Measurements from ENCODE around the gene PLAA.

Gene PLAA

DNA sequence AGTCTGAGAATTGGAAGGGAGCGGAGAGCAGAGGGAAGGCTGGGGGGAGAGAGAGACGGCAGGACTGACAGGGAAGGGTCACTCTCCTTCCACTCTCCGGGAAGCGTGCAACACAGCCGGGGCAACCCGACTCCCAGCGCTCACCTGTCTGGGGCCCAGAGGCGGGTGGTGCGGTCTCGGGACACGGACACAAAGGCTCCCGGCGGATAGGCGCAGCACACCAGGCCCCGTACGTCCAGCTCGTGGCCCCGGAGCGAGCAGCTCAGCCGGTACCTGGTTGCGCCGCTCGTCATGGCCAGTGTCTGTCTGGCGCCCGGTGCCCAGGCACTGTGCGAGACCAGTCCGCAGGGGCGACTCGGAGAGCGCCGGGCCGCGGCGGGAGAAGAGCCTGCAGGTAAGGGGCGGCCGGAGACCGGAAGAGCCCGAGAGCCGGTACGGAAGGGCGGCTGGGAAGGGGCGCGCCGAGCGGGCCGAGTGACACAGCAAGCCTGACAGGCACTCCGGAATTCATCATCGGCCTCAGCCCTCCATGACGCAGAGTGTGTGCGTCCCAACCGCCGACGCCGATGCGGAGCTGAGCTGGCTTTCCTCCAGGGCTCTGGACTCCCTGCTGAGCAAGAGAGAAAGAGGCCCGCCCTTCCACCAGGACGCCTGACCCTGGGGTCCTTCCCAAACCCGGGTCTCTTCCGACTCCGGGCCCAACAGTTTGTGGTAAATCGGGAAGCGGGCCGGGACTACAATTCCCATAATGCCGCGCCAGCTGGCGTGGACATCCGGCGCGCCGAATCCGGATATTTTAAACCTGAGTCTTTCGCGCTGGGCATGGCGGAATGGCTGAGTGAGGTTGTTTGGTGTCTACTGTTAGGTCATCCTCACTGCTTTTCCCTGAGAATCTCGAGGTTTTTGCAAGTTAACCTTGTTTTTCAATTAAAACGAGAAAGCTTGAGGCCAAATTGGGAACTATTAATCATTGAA lies at the start of gene PLAA:
Gene PLAA (minus strand): TSS at position 490 of the 975 bp plus-strand sequence. CDS start 197 bp downstream, at position 293.
- peak; percentile 58 for DNase-seq (ENCODE audit: low read depth)

- DNase-seq (ENCODE audit: low read depth), result no peak
Measured at GRCh38 chr9:26995810-26996209, 48.8 kb upstream of the PLAA start.

- DNase-seq (ENCODE audit: low read depth), result no peak
Measured at GRCh38 chr9:26983340-26983739, 36.3 kb upstream of the PLAA start.

- DNase-seq (ENCODE audit: low read depth), result no peak
Measured at GRCh38 chr9:26975728-26976707, 29.0 kb upstream of the PLAA start.

- DNase-seq (ENCODE audit: low read depth), result no peak
Measured at GRCh38 chr9:26974927-26975326, 27.9 kb upstream of the PLAA start.

DNA sequence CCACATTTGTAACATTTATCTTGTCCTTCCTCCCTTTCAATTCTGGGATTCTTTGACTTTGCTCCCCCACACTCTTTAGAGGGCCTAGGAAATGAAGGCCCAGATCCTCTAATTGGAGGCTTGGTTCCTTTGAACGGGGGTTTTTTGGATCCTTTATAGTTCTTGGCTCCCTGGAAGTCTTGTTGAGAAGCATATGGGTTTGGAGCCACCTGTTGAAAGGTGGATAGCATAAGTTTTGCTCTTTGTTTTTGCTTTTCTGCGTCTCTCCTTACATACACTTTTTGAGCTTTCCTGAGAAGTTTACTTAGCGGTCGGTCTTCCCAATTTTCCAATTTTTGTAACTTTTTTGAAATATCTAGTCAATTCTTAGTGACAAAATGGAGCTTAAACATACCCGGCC lies 26.9 kb upstream of the PLAA start:
- DNase-seq (ENCODE audit: low read depth), result no peak

- no peak for DNase-seq (ENCODE audit: low read depth)
Measured at GRCh38 chr9:26971721-26972120, 24.7 kb upstream of the PLAA start.

GRCh38 chr9:26956860-26957233 lies 9.8 kb upstream of the PLAA start:
- no peak for DNase-seq (ENCODE audit: low read depth)

DNA sequence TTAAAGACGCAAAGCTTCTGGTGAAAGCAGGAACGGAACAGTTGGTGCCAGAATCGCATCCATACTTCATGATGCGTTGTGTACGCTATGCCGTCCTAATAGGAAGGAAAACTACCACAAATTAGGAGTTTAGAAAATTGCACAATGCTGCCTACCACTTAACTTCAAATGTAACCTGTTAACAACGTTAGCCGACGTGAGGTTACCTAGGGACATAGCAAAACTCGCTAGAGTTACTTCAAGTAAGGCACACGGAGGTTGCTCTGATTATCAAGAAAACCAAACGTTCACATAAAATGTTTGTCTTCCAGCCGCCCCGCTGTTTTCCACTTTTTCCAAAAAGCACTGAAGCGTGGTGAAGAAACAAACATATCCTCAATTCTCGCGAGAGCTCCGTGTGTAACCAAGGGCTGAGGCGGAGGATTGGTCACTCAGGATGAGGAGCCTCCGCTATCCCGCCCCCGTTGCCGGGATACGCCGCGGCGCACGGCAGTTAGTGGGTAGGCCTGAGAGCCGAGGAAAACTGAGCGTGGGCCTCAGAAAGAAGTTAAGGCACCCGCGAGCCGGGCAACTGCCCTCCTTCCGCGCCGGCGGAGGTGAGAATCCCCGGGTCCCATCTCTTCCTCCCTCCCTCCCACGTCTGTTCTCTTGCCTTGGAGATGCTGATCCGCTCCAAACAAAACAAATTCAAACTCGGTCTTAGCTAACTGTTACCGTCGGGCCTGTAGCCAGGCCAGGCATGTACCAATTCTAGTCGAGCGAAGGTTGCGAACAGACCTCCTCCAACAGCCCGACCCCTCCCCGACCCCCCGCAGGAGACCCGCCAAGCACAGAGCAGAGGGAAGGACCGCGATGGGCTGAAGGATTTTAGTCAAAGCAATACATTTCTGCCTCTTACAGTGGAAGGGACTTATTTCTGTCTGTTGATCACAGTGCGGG lies 9.1 kb upstream of the PLAA start, which contains the start of gene IFT74:
Gene IFT74 (plus strand): TSS at position 492 of the 939 bp plus-strand sequence. CDS start 5,556 bp downstream, outside the sequence.
- DNase-seq (ENCODE audit: low read depth), result peak; percentile 75

- no peak for DNase-seq (ENCODE audit: low read depth)
Measured at GRCh38 chr9:26955222-26955903, 8.3 kb upstream of the PLAA start.

DNA sequence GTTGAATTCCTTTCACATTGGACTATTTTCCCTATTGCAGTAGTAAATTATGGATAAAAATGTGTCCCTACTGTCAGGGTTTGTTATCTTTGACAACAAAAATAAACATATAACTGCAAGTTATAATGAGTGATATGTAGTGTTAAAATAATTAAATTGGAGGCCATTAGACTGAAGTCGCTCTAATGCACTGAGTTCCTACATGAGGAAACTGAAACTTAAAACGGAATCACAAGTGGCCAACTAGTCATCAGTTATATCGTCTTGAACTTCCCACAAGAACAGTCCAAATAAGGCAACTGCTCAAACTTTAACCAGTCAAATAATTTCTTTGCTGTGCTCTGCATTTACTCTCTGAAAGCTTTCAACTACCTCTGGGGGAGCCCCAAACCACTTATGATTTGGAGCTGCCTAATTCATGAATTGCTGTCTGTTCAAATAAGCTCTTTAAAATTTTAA lies 7.0 kb upstream of the PLAA start:
- no peak for DNase-seq (ENCODE audit: low read depth)

- DNase-seq (ENCODE audit: low read depth), result no peak
Measured at GRCh38 chr9:26951794-26952193, 4.8 kb upstream of the PLAA start.

DNA sequence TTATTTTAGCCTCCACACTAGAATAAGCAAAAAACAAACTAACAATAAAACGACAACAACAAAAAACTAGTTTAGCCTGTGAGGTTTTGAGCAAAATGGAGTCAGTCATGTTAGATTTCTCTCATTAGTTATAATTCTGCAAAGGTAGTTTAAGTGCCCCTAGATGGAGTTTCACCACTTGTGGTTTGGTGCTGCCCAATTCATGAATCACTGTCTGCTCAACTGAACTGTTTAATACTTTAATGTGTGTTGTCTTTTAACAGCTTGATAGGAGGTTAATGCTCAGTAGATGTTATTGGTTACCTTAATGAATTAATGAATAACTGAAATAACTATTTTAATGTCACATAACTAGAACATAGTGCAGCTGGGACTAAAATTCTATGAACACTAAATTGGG lies 3.5 kb upstream of the PLAA start:
- no peak for DNase-seq (ENCODE audit: low read depth)

- no peak for DNase-seq (ENCODE audit: low read depth)
Measured at GRCh38 chr9:26949637-26950069, 2.6 kb upstream of the PLAA start.

GRCh38 chr9:26947736-26948135 lies 694 bp upstream of the PLAA start:
- no peak for DNase-seq (ENCODE audit: low read depth)

- no peak for DNase-seq (ENCODE audit: low read depth)
Measured at GRCh38 chr9:26945591-26945990, 1.5 kb downstream of the PLAA start.

GRCh38 chr9:26940779-26941178 lies 6.3 kb downstream of the PLAA start:
- DNase-seq (ENCODE audit: low read depth), result no peak

- DNase-seq (ENCODE audit: low read depth), result no peak
Measured at GRCh38 chr9:26939955-26940711, 6.9 kb downstream of the PLAA start.

- no peak for DNase-seq (ENCODE audit: low read depth)
Measured at GRCh38 chr9:26937816-26938371, 9.1 kb downstream of the PLAA start.

Measured in stimulated activated CD8-positive, alpha-beta memory T cell treated with anti-CD3 and anti-CD28 coated beads, Interleukin-15, amount 100 ng/mL, for 24 hours (primary cell).